ENCODE data around the gene PDE2A. TPM values are rescaled to one million over a fixed set of nuclear protein-coding genes. Genes with fewer than 3 reads are reported as not detected.

The PDE2A gene
- polyA plus RNA-seq, 3 donors = 0.18 to 1.7 (median 0.53) TPM

DNA sequence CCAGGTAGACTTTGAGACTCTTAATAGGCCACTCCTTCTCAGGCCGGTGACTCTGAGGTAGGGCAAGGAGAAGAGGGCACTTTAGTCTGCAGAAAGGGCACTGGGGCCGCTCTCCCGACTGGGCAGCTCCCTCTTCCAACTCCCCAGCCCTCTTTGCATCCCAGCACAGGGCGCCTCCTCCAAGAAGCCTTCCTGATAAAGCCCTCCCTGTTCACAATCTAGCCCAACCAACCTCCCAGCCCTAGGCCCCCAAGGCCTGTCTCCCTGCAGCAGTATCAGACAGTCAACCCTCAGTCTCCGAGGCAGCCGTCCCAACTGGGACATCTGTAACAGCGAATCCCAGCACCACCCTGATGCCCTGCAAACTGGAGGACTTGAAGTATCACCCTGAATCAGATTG, 14.3 kb upstream of the PDE2A start:
- 93% methylated on average over 6 of the region's 7 CpGs for WGBS (ENCODE audit: insufficient coverage)
- TF ChIP-seq CTCF (IDR thresholded peaks at IDR 0.05) = no peak
- no peaks in the 10 kb centered on the region for H3K4me1 ChIP-seq (ENCODE audit: control insufficient read depth in 1 of 2, insufficient read depth in 2 of 2, low read length in 2 of 2)
- Mint-ChIP-seq H3K4me3 (no peak overlapping the region), H3K9me3 (no peaks in the 10 kb centered on the region), H3K36me3 (peaks cover 91 to 100% of the 10 kb centered on the region in 2 donors), H3K27ac (peak overlapping the region in 3 of 7 donors; percentile 32 to 65 (median 57)), H3K27me3 (ENCODE audit: low read depth in 3 of 3) (peaks cover 1 to 4% (median 4%) of the 10 kb centered on the region in 3 donors), H3K4me1 (peaks cover 8% of the 10 kb centered on the region)
- no peak overlapping the region for H3K4me3 ChIP-seq (replicated peaks in 1 of 3; ENCODE audit: low read depth in 2 of 3, low read length in 3 of 3)
- intact Hi-C loops (cut with micrococcal nuclease) = loop anchor here (5.0 to 10.0 kb wide), 2 partner anchors 216 to 486 kb away; no protein-coding TSS in a partner anchor
- H3K27ac ChIP-seq (ENCODE audit: low read depth in 1 of 2, low read length in 2 of 2) = peak overlapping the region in 1 of 2 donors; percentile 36
- no peaks in the 10 kb centered on the region for H3K9me3 ChIP-seq (replicated peaks in 1 of 2; ENCODE audit: control insufficient read depth in 1 of 2, insufficient read depth in 1 of 2, low read length in 2 of 2)
- H4K20me1 ChIP-seq (ENCODE audit: insufficient read depth, low read length) = peaks cover 100% of the 10 kb centered on the region
- H3K9ac ChIP-seq (ENCODE audit: insufficient read depth, low read length, poor library complexity, severe bottlenecking) = no peak overlapping the region
- no peak overlapping the region for H2AFZ ChIP-seq (ENCODE audit: insufficient read depth, low read depth, low read length, poor library complexity, severe bottlenecking)
- peaks cover 12% of the 10 kb centered on the region for H3K79me2 ChIP-seq (ENCODE audit: insufficient read depth, low read length)
- no peak overlapping the region for H3K4me2 ChIP-seq (replicated peaks; ENCODE audit: extremely low read depth, low read length, poor library complexity, severe bottlenecking)
- H3K27me3 ChIP-seq (ENCODE audit: control insufficient read depth in 2 of 2, insufficient read depth in 2 of 2, low read length in 2 of 2) = no peaks in the 10 kb centered on the region
- peaks cover 100% of the 10 kb centered on the region in 2 donors for H3K36me3 ChIP-seq (replicated peaks in 1 of 2; ENCODE audit: control insufficient read depth in 1 of 2, insufficient read depth in 2 of 2, low read length in 2 of 2)
- no peak for DNase-seq

GRCh38 chr11:72687326-72687725, 13.1 kb upstream of the PDE2A start:
- peak overlapping the region in 1 of 2 donors; percentile 20 for H3K27ac ChIP-seq (ENCODE audit: low read depth in 1 of 2, low read length in 2 of 2)
- Mint-ChIP-seq H3K27ac (peak overlapping the region in 3 of 7 donors; percentile 61 to 79 (median 65)), H3K36me3 (peaks cover 86 to 96% of the 10 kb centered on the region in 2 donors), H3K4me3 (no peak overlapping the region), H3K9me3 (no peaks in the 10 kb centered on the region), H3K27me3 (ENCODE audit: low read depth in 3 of 3) (peaks cover 1 to 6% (median 4%) of the 10 kb centered on the region in 3 donors), H3K4me1 (peaks cover 8% of the 10 kb centered on the region)
- H3K4me1 ChIP-seq (ENCODE audit: control insufficient read depth in 1 of 2, insufficient read depth in 2 of 2, low read length in 2 of 2) = no peaks in the 10 kb centered on the region
- H3K27me3 ChIP-seq (ENCODE audit: control insufficient read depth in 2 of 2, insufficient read depth in 2 of 2, low read length in 2 of 2) = no peaks in the 10 kb centered on the region
- H3K9ac ChIP-seq (ENCODE audit: insufficient read depth, low read length, poor library complexity, severe bottlenecking) = no peak overlapping the region
- H3K4me3 ChIP-seq (replicated peaks in 1 of 3; ENCODE audit: low read depth in 2 of 3, low read length in 3 of 3) = no peak overlapping the region
- 97% methylated on average over 5 of the region's 7 CpGs for WGBS (ENCODE audit: insufficient coverage)
- peaks cover 93 to 94% of the 10 kb centered on the region in 2 donors for H3K36me3 ChIP-seq (replicated peaks in 1 of 2; ENCODE audit: control insufficient read depth in 1 of 2, insufficient read depth in 2 of 2, low read length in 2 of 2)
- H3K4me2 ChIP-seq (replicated peaks; ENCODE audit: extremely low read depth, low read length, poor library complexity, severe bottlenecking) = no peak overlapping the region
- no peak for DNase-seq
- intact Hi-C loops (cut with micrococcal nuclease) = loop anchor here (5.0 to 10.0 kb wide), 2 partner anchors 215 to 487 kb away; no protein-coding TSS in a partner anchor
- no peaks in the 10 kb centered on the region for H3K9me3 ChIP-seq (replicated peaks in 1 of 2; ENCODE audit: control insufficient read depth in 1 of 2, insufficient read depth in 1 of 2, low read length in 2 of 2)
- TF ChIP-seq CTCF (IDR thresholded peaks at IDR 0.05) = no peak
- H3K79me2 ChIP-seq (ENCODE audit: insufficient read depth, low read length) = peaks cover 10% of the 10 kb centered on the region
- H2AFZ ChIP-seq (ENCODE audit: insufficient read depth, low read depth, low read length, poor library complexity, severe bottlenecking) = no peak overlapping the region
- peaks cover 100% of the 10 kb centered on the region for H4K20me1 ChIP-seq (ENCODE audit: insufficient read depth, low read length)
